ENCODE measurements around the gene JAML. TPM values are rescaled to one million over a fixed set of nuclear protein-coding genes. Genes with fewer than 3 reads are reported as not detected.
A peak's percentile ranks its signal among the peaks of the same experiment; 100 is the strongest.

JAML gene
- total RNA-seq, 2 donors from 2014 or later, result 125 to 239 TPM

- ATAC-seq (no peak), DNase-seq (ENCODE audit: low spot score in 2 of 2) (no peak)
- Mint-ChIP-seq H3K9me3 (no peaks in the 10 kb centered on the region), H3K36me3 (no peaks in the 10 kb centered on the region), H3K27ac (no peak overlapping the region)
Measured at GRCh38 chr11:118170231-118170630, 54.6 kb downstream of the JAML start.

- no peak overlapping the region for H3K27ac Mint-ChIP-seq
- DNase-seq (ENCODE audit: low spot score in 2 of 2) (no peak), ATAC-seq (no peak)
- H3K36me3 Mint-ChIP-seq, result no peaks in the 10 kb centered on the region
- no peaks in the 10 kb centered on the region for H3K9me3 Mint-ChIP-seq
Measured at GRCh38 chr11:118169300-118170140, 55.3 kb downstream of the JAML start.

GRCh38 chr11:118168751-118169150 is 56.1 kb downstream of the JAML start:
- ATAC-seq, result no peak
- DNase-seq (ENCODE audit: low spot score in 2 of 2), result no peak
- no peaks in the 10 kb centered on the region for H3K36me3 Mint-ChIP-seq
- H3K27ac Mint-ChIP-seq, result no peak overlapping the region
- no peaks in the 10 kb centered on the region for H3K9me3 Mint-ChIP-seq

- no peak overlapping the region for H3K27ac Mint-ChIP-seq
- no peak for ATAC-seq
- DNase-seq (ENCODE audit: low spot score in 2 of 2), result no peak
- H3K36me3 Mint-ChIP-seq, result no peaks in the 10 kb centered on the region
- no peaks in the 10 kb centered on the region for H3K9me3 Mint-ChIP-seq
Measured at GRCh38 chr11:118168316-118168715, 56.5 kb downstream of the JAML start.

GRCh38 chr11:118167906-118168305 is 56.9 kb downstream of the JAML start:
- H3K27ac Mint-ChIP-seq, result no peak overlapping the region
- no peaks in the 10 kb centered on the region for H3K36me3 Mint-ChIP-seq
- H3K9me3 Mint-ChIP-seq, result no peaks in the 10 kb centered on the region
- DNase-seq (ENCODE audit: low spot score in 2 of 2) (no peak), ATAC-seq (no peak)

- Mint-ChIP-seq H3K36me3 (no peaks in the 10 kb centered on the region), H3K27ac (no peak overlapping the region), H3K9me3 (no peaks in the 10 kb centered on the region)
- DNase-seq (ENCODE audit: low spot score in 2 of 2) (no peak), ATAC-seq (no peak)
Measured at GRCh38 chr11:118167253-118167652, 57.6 kb downstream of the JAML start.

GRCh38 chr11:118166641-118167040 is 58.2 kb downstream of the JAML start:
- no peaks in the 10 kb centered on the region for H3K9me3 Mint-ChIP-seq
- no peak for DNase-seq (ENCODE audit: low spot score in 2 of 2)
- no peaks in the 10 kb centered on the region for H3K36me3 Mint-ChIP-seq
- no peak overlapping the region for H3K27ac Mint-ChIP-seq
- ATAC-seq, result no peak

- Mint-ChIP-seq H3K27ac (no peak overlapping the region), H3K9me3 (no peaks in the 10 kb centered on the region), H3K36me3 (no peaks in the 10 kb centered on the region)
- ATAC-seq, result no peak
- DNase-seq (ENCODE audit: low spot score in 2 of 2), result no peak
Measured at GRCh38 chr11:118164885-118165284, 59.9 kb downstream of the JAML start.

- no peaks in the 10 kb centered on the region for H3K9me3 Mint-ChIP-seq
- ATAC-seq, result no peak
- no peak for DNase-seq (ENCODE audit: low spot score in 2 of 2)
- no peaks in the 10 kb centered on the region for H3K36me3 Mint-ChIP-seq
- H3K27ac Mint-ChIP-seq, result no peak overlapping the region
Measured at GRCh38 chr11:118163494-118163893, 61.3 kb downstream of the JAML start.

GRCh38 chr11:118162846-118163245 is 62.0 kb downstream of the JAML start:
- Mint-ChIP-seq H3K9me3 (no peaks in the 10 kb centered on the region), H3K27ac (no peak overlapping the region), H3K36me3 (no peaks in the 10 kb centered on the region)
- no peak for DNase-seq (ENCODE audit: low spot score in 2 of 2)
- ATAC-seq, result peak in 1 of 2 donors; percentile 26

GRCh38 chr11:118161786-118162185 is 63.0 kb downstream of the JAML start:
- Mint-ChIP-seq H3K9me3 (no peaks in the 10 kb centered on the region), H3K36me3 (no peaks in the 10 kb centered on the region), H3K27ac (no peak overlapping the region)
- no peak for ATAC-seq
- no peak for DNase-seq (ENCODE audit: low spot score in 2 of 2)

GRCh38 chr11:118157186-118157895 is 67.5 kb downstream of the JAML start:
- no peaks in the 10 kb centered on the region for H3K36me3 Mint-ChIP-seq
- no peak for ATAC-seq

GRCh38 chr11:118156531-118157185 is 68.2 kb downstream of the JAML start:
- Mint-ChIP-seq H3K36me3 (no peaks in the 10 kb centered on the region), H3K27ac (no peak overlapping the region), H3K9me3 (no peaks in the 10 kb centered on the region)
- DNase-seq (ENCODE audit: low spot score in 2 of 2) (no peak), ATAC-seq (peak in 1 of 2 donors; percentile 71)

More at GRCh38 chr11:118157186-118157895, 67.5 kb downstream of the JAML start:
- Mint-ChIP-seq H3K27ac (no peak overlapping the region), H3K9me3 (no peaks in the 10 kb centered on the region)
- DNase-seq (ENCODE audit: low spot score in 2 of 2), result no peak

- H3K36me3 Mint-ChIP-seq, result no peaks in the 10 kb centered on the region
- no peak for ATAC-seq
Measured at GRCh38 chr11:118155776-118156530, 68.9 kb downstream of the JAML start.

GRCh38 chr11:118154641-118155040 is 70.2 kb downstream of the JAML start:
- H3K36me3 Mint-ChIP-seq, result no peaks in the 10 kb centered on the region
- no peak for ATAC-seq
- DNase-seq (ENCODE audit: low spot score in 2 of 2), result no peak
- H3K9me3 Mint-ChIP-seq, result no peaks in the 10 kb centered on the region
- H3K27ac Mint-ChIP-seq, result no peak overlapping the region

More at GRCh38 chr11:118155776-118156530, 68.9 kb downstream of the JAML start:
- no peak for DNase-seq (ENCODE audit: low spot score in 2 of 2)
- H3K27ac Mint-ChIP-seq, result no peak overlapping the region
- no peaks in the 10 kb centered on the region for H3K9me3 Mint-ChIP-seq

GRCh38 chr11:118153976-118154375 is 70.8 kb downstream of the JAML start:
- Mint-ChIP-seq H3K36me3 (no peaks in the 10 kb centered on the region), H3K9me3 (no peaks in the 10 kb centered on the region), H3K27ac (no peak overlapping the region)
- ATAC-seq, result no peak
- no peak for DNase-seq (ENCODE audit: low spot score in 2 of 2)

- Mint-ChIP-seq H3K9me3 (no peaks in the 10 kb centered on the region), H3K27ac (no peak overlapping the region), H3K36me3 (no peaks in the 10 kb centered on the region)
- DNase-seq (ENCODE audit: low spot score in 2 of 2) (no peak), ATAC-seq (no peak)
Measured at GRCh38 chr11:118153516-118153915, 71.3 kb downstream of the JAML start.
